ENCODE measurements around the gene GRAMD1A.

Gene GRAMD1A

GRCh38 chr19:35054626-35055025, 54.5 kb downstream of the GRAMD1A start:
- Histone ChIP-seq H3K4me1 (ENCODE audit: insufficient read depth, low read length, poor library complexity, severe bottlenecking) (no peaks in the 10 kb centered on the region), H3F3A (ENCODE audit: low read depth) (no peaks in the 10 kb centered on the region), H3K4me3 (ENCODE audit: low read length, poor library complexity, severe bottlenecking) (no peak overlapping the region), H3K27me3 (ENCODE audit: insufficient read depth, low read length, poor library complexity, severe bottlenecking) (no peaks in the 10 kb centered on the region), H3K9me2 (replicated peaks; ENCODE audit: low read depth, low read length) (no peaks in the 10 kb centered on the region), H3K79me2 (ENCODE audit: insufficient read depth, low read length) (no peaks in the 10 kb centered on the region), H3K9me3 (ENCODE audit: insufficient read depth, low read depth, low read length) (no peaks in the 10 kb centered on the region), H3K9ac (ENCODE audit: low read depth, low read length, poor library complexity, severe bottlenecking) (no peak overlapping the region), H4K20me1 (ENCODE audit: insufficient read depth, low read length, poor library complexity, severe bottlenecking) (no peaks in the 10 kb centered on the region), H3K36me3 (ENCODE audit: insufficient read depth, low read length) (no peaks in the 10 kb centered on the region), H3K4me2 (ENCODE audit: low read depth, low read length, poor library complexity, severe bottlenecking) (no peak overlapping the region), H2AFZ (ENCODE audit: low read length) (no peak overlapping the region)
- no peak for TF ChIP-seq EZH2phosphoT487 (IDR thresholded peaks at IDR 0.05; ENCODE audit: borderline replicate concordance)
- TF ChIP-seq CTCF (conservative IDR thresholded peaks at IDR 0.05; ENCODE audit: low read length): no peak

- Histone ChIP-seq H3K4me1 (ENCODE audit: insufficient read depth, low read length, poor library complexity, severe bottlenecking) (no peaks in the 10 kb centered on the region), H3K9ac (ENCODE audit: low read depth, low read length, poor library complexity, severe bottlenecking) (no peak overlapping the region), H3F3A (ENCODE audit: low read depth) (no peaks in the 10 kb centered on the region), H3K36me3 (ENCODE audit: insufficient read depth, low read length) (no peaks in the 10 kb centered on the region), H3K4me2 (ENCODE audit: low read depth, low read length, poor library complexity, severe bottlenecking) (no peak overlapping the region), H3K4me3 (ENCODE audit: low read length, poor library complexity, severe bottlenecking) (no peak overlapping the region), H3K79me2 (ENCODE audit: insufficient read depth, low read length) (no peaks in the 10 kb centered on the region), H3K9me3 (ENCODE audit: insufficient read depth, low read depth, low read length) (no peaks in the 10 kb centered on the region), H3K9me2 (replicated peaks; ENCODE audit: low read depth, low read length) (no peaks in the 10 kb centered on the region), H4K20me1 (ENCODE audit: insufficient read depth, low read length, poor library complexity, severe bottlenecking) (no peaks in the 10 kb centered on the region), H3K27me3 (ENCODE audit: insufficient read depth, low read length, poor library complexity, severe bottlenecking) (no peaks in the 10 kb centered on the region), H2AFZ (ENCODE audit: low read length) (no peak overlapping the region)
- TF ChIP-seq EZH2phosphoT487 (IDR thresholded peaks at IDR 0.05; ENCODE audit: borderline replicate concordance) (no peak), CTCF (conservative IDR thresholded peaks at IDR 0.05; ENCODE audit: low read length) (peak; percentile 54; the same call in 1 of the 2 replicates)
Observed at GRCh38 chr19:35055715-35056179, 55.6 kb downstream of the GRAMD1A start.

GRCh38 chr19:35056513-35057063, 56.5 kb downstream of the GRAMD1A start:
- Histone ChIP-seq H3K9me2 (replicated peaks; ENCODE audit: low read depth, low read length) (no peaks in the 10 kb centered on the region), H3K36me3 (ENCODE audit: insufficient read depth, low read length) (no peaks in the 10 kb centered on the region), H3K79me2 (ENCODE audit: insufficient read depth, low read length) (no peaks in the 10 kb centered on the region), H3F3A (ENCODE audit: low read depth) (no peaks in the 10 kb centered on the region), H2AFZ (ENCODE audit: low read length) (no peak overlapping the region), H3K9ac (ENCODE audit: low read depth, low read length, poor library complexity, severe bottlenecking) (no peak overlapping the region), H3K4me3 (ENCODE audit: low read length, poor library complexity, severe bottlenecking) (no peak overlapping the region), H3K27me3 (ENCODE audit: insufficient read depth, low read length, poor library complexity, severe bottlenecking) (no peaks in the 10 kb centered on the region), H3K4me1 (ENCODE audit: insufficient read depth, low read length, poor library complexity, severe bottlenecking) (no peaks in the 10 kb centered on the region), H3K9me3 (ENCODE audit: insufficient read depth, low read depth, low read length) (no peaks in the 10 kb centered on the region), H3K4me2 (ENCODE audit: low read depth, low read length, poor library complexity, severe bottlenecking) (no peak overlapping the region), H4K20me1 (ENCODE audit: insufficient read depth, low read length, poor library complexity, severe bottlenecking) (no peaks in the 10 kb centered on the region)
- TF ChIP-seq EZH2phosphoT487 (IDR thresholded peaks at IDR 0.05; ENCODE audit: borderline replicate concordance) (no peak), CTCF (conservative IDR thresholded peaks at IDR 0.05; ENCODE audit: low read length) (no peak)
